Spleen (tissue), 7 donors: ENCODE measurements around the gene CYRIA.

Experiments used
- POLR2AphosphoS5 ChIP-seq, 3 donors: sonication (generic); formaldehyde crosslinking; IDR thresholded peaks; one replicate each; pipeline ENCODE4 v1.5.1; 2017; ENCODE audit warnings: antibody characterized with exemption in 3 of 3
- TF ChIP-seq, protein P1 (sequence below), 11 experiments: fragments of 200-600 bp in 7 of 11; fragments of 450-650 bp in 4 of 11; sonication (generic) in 4 of 11; IDR thresholded peaks in 8 of 11; conservative IDR thresholded peaks in 3 of 11; 1 replicate in 7 of 11; 2 replicates in 4 of 11; pipeline versions ENCODE4 v1.4.0 to v1.8.0; 2016 to 2021; ENCODE audit warnings: antibody characterized with exemption in 11 of 11, inconsistent platforms in 4 of 11, mild to moderate bottlenecking in 1 of 11
- donor health status: DM: no; HTN: no; CAD: no; lungs with moderate emphysema.
- donor health status: DM: no; HTN: no; CAD: no.
- donor health status: DM: no; HTN: no; CAD: no.

DNA sequence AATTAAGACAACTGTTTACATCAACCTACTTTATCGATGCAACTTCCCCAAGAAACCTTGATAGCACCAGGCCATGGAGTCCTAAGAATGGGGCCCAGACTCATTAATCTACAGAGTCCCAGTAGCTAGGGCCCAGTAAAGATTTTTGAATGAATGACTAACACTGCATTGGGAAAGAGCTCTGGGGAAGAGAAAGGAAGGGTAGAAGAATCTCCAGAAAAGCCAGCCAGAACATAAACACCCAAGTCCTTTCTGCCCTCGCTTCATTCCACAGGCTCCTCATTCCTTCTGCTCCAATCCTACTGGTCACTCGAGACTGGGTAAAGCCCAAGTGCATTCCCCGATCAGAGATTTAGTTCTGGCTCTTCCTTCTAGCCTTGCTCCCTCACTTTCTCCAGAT, 44.3 kb downstream of the CYRIA start:
- TF ChIP-seq, protein P1, sequence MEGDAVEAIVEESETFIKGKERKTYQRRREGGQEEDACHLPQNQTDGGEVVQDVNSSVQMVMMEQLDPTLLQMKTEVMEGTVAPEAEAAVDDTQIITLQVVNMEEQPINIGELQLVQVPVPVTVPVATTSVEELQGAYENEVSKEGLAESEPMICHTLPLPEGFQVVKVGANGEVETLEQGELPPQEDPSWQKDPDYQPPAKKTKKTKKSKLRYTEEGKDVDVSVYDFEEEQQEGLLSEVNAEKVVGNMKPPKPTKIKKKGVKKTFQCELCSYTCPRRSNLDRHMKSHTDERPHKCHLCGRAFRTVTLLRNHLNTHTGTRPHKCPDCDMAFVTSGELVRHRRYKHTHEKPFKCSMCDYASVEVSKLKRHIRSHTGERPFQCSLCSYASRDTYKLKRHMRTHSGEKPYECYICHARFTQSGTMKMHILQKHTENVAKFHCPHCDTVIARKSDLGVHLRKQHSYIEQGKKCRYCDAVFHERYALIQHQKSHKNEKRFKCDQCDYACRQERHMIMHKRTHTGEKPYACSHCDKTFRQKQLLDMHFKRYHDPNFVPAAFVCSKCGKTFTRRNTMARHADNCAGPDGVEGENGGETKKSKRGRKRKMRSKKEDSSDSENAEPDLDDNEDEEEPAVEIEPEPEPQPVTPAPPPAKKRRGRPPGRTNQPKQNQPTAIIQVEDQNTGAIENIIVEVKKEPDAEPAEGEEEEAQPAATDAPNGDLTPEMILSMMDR (IDR thresholded peaks at IDR 0.05 in 8 of 11, conservative IDR thresholded peaks at IDR 0.05 in 3 of 11): no peak
- TF ChIP-seq POLR2AphosphoS5 (IDR thresholded peaks at IDR 0.05): no peak
